Measurements from ENCODE around the gene ANKRD55. TPM values are rescaled to one million over a fixed set of nuclear protein-coding genes. Genes with fewer than 3 reads are reported as not detected.

Gene ANKRD55
- total and polyA plus RNA-seq, 8 donors, result 0.20 to 0.97 (median 0.67) TPM

DNA sequence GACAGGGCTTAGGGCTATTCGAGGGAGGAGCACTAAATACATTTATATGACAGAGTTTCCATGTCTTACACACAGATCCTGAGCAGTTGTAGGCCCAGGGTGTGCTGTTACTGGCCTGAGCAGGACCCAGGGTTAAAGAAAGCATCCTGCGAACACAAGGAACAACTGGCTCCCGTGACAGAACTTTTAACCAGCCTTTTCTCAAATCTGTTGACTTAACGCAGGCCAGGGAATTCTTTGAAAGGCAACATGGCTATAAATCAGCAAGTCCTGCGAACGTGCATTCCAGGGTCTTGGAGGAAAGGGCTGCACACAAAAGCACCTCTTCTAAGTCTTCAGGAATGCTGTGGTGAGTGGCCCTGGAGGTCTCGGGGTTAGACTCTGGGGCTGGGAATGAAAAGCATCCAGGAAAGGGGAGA lies 45.2 kb upstream of the ANKRD55 start:
- ATAC-seq (no peak), DNase-seq (no peak)
- no peak overlapping the region for H3K4me3 ChIP-seq
- no peak overlapping the region for H3K27ac ChIP-seq
- H3K9me3 ChIP-seq, result no peaks in the 10 kb centered on the region
- H3K4me1 ChIP-seq, result peaks cover 0 to 4% of the 10 kb centered on the region in 2 donors
- no peaks in the 10 kb centered on the region for H3K36me3 ChIP-seq
- TF ChIP-seq, protein P1, sequence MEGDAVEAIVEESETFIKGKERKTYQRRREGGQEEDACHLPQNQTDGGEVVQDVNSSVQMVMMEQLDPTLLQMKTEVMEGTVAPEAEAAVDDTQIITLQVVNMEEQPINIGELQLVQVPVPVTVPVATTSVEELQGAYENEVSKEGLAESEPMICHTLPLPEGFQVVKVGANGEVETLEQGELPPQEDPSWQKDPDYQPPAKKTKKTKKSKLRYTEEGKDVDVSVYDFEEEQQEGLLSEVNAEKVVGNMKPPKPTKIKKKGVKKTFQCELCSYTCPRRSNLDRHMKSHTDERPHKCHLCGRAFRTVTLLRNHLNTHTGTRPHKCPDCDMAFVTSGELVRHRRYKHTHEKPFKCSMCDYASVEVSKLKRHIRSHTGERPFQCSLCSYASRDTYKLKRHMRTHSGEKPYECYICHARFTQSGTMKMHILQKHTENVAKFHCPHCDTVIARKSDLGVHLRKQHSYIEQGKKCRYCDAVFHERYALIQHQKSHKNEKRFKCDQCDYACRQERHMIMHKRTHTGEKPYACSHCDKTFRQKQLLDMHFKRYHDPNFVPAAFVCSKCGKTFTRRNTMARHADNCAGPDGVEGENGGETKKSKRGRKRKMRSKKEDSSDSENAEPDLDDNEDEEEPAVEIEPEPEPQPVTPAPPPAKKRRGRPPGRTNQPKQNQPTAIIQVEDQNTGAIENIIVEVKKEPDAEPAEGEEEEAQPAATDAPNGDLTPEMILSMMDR (IDR thresholded peaks at IDR 0.05), result no peak
- no peaks in the 10 kb centered on the region for H3K27me3 ChIP-seq
- intact Hi-C loops (cut with DNase I), result no loop called here

DNA sequence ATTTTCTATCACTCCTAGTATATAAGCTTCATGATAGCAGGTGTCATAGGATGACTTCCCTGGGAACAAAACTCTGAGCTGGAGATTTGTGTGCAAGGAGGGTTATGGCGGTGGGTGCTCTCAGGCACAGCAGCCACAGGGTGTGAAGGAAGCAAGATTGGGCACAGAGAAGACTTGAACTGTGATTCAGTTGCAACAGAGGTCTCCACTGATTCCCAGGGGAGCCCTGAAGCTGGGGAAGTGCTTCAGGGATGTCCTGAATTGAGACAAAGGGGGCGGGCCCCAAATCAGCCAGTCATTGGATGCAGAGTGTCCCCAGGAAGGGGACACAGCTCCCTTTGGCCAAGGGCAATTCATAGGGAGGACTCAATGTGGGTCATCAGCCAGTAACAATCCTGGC lies 44.4 kb upstream of the ANKRD55 start:
- Histone ChIP-seq H3K27me3 (no peaks in the 10 kb centered on the region), H3K4me1 (peaks cover 0 to 4% of the 10 kb centered on the region in 2 donors), H3K4me3 (no peak overlapping the region), H3K9me3 (no peaks in the 10 kb centered on the region), H3K27ac (no peak overlapping the region), H3K36me3 (no peaks in the 10 kb centered on the region)
- TF ChIP-seq, protein P1 (IDR thresholded peaks at IDR 0.05), result no peak
- ATAC-seq (no peak), DNase-seq (no peak)
- intact Hi-C loops (cut with DNase I), result no loop called here

- no peaks in the 10 kb centered on the region for H3K27me3 ChIP-seq
- H3K27ac ChIP-seq, result no peak overlapping the region
- TF ChIP-seq, protein P1 (IDR thresholded peaks at IDR 0.05), result no peak
- intact Hi-C loops (cut with DNase I), result loop anchor here in 1 of 2 donors (5.0 kb wide), 1 partner anchor 564 kb away; no protein-coding TSS in a partner anchor
- ATAC-seq (no peak), DNase-seq (no peak)
- no peaks in the 10 kb centered on the region for H3K9me3 ChIP-seq
- H3K4me1 ChIP-seq, result peaks cover 4 to 14% of the 10 kb centered on the region in 2 donors
- no peaks in the 10 kb centered on the region for H3K36me3 ChIP-seq
- no peak overlapping the region for H3K4me3 ChIP-seq
Observed at GRCh38 chr5:56273376-56273955, 40.3 kb upstream of the ANKRD55 start.

- H3K9me3 ChIP-seq, result no peaks in the 10 kb centered on the region
- H3K36me3 ChIP-seq, result no peaks in the 10 kb centered on the region
- intact Hi-C loops (cut with DNase I), result loop anchor here in 1 of 2 donors (5.0 kb wide), 1 partner anchor 565 kb away; no protein-coding TSS in a partner anchor
- H3K4me1 ChIP-seq, result peaks cover 4 to 14% of the 10 kb centered on the region in 2 donors
- H3K27ac ChIP-seq, result no peak overlapping the region
- H3K4me3 ChIP-seq, result no peak overlapping the region
- DNase-seq, result no peak
- TF ChIP-seq, protein P1 (IDR thresholded peaks at IDR 0.05), result no peak
- no peak for ATAC-seq
- no peaks in the 10 kb centered on the region for H3K27me3 ChIP-seq
Observed at GRCh38 chr5:56272765-56273164, 39.6 kb upstream of the ANKRD55 start.

DNA sequence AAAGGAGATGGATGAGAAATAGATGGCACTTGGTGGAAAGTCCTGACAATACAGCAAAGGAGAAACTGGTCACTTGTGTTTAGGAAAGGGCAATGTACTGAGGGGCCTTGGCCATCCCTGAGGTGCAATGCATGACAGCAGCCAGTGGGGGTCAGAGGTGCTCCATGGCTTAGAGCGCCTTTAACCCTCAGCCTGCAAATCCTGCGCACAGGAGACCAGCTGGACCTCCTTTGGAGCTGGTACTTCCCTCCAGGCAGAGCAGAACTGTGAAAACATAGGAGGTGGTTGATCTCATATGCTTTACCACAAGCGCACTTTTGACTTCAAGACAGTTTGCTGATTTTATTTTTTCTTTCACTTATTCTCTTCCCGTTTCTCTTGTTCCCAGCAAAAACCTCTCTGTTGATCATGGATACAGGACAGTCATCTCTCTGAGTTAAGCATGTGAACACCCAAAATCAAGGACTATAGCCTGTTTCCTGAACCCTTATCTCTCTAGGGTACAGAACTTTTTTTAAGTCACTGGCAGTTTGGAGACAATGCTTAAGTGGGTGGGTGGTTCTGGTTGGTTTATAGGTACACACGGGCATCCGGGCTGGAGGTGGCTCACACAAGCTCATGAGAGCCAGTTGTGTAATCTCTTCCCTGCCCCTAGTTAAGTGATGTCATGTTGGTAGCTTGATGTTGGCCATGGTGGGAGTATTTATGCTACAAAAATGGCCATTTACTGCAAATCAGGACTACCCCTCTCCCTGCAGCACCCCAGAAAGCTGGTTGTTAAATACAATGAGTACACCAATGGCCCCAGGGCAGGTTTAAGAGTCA lies 37.6 kb upstream of the ANKRD55 start:
- TF ChIP-seq, protein P1 (IDR thresholded peaks at IDR 0.05), result peak; percentile 96 to 97
- Histone ChIP-seq H3K27me3 (no peaks in the 10 kb centered on the region), H3K36me3 (no peaks in the 10 kb centered on the region), H3K9me3 (no peaks in the 10 kb centered on the region), H3K4me1 (peaks cover 4 to 14% of the 10 kb centered on the region in 2 donors), H3K27ac (no peak overlapping the region), H3K4me3 (no peak overlapping the region)
- DNase-seq (peak; percentile 83 to 93 (median 86)), ATAC-seq (peak; percentile 100)
- intact Hi-C loops (cut with DNase I), result loop anchor here in 1 of 2 donors (5.0 kb wide), 1 partner anchor 567 kb away; no protein-coding TSS in a partner anchor
